ENCODE results near the gene CALCOCO1. TPM values are rescaled to one million over a fixed set of nuclear protein-coding genes. Genes with fewer than 3 reads are reported as not detected.

The CALCOCO1 gene
- total RNA-seq, 5 donors from 2014 or later (not counting 1 experiment from before 2014, with no cell fraction given) = 118 to 162 (median 153) TPM

DNA sequence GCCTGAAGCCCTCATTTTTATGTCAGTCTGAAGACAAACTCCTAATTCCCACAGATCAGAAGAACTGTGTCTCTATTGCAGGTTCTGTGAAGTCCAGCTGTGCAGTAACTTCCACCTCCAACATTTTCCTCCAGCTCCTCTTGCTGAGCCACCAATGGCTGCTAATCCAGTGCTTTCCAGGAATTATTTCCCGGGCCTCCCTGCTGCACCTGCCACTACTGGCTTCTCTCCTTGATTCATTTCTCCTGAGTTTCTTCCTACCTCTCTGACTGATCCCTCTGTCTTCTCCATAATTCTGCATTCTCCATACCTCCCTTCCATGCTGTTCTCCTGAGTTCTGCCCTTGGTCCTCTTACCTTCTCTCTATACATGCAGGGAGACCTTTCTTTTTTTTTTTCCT lies 21.2 kb downstream of the CALCOCO1 start:
- DNase-seq = no peak
- H3K27me3 ChIP-seq (replicated peaks in 1 of 2; ENCODE audit: control insufficient read depth in 2 of 2, extremely low read depth in 1 of 2, insufficient read depth in 2 of 2, low read length in 1 of 2) = peaks cover 19 to 44% of the 10 kb centered on the region in 2 experiments
- H3K36me3 Mint-ChIP-seq = no peaks in the 10 kb centered on the region
- whole genome bisulfite sequencing (ENCODE audit: insufficient coverage) = 67% methylated on average over 1 of the region's 1 CpG
- no peaks in the 10 kb centered on the region for H3K4me1 ChIP-seq (ENCODE audit: control insufficient read depth in 1 of 2, extremely low read depth in 1 of 2, insufficient read depth in 2 of 2, low read length in 2 of 2)
- no peak overlapping the region for H3K27ac Mint-ChIP-seq
- ATAC-seq (replicated peaks in 1 of 4) = no peak
- no peak overlapping the region for H3K4me3 Mint-ChIP-seq
- H3K36me3 ChIP-seq (ENCODE audit: control insufficient read depth in 2 of 2, extremely low read depth in 1 of 2, insufficient read depth in 1 of 2, low read length in 1 of 2) = no peaks in the 10 kb centered on the region
- H3K4me1 Mint-ChIP-seq = peaks cover 0 to 6% (median 0%) of the 10 kb centered on the region in 3 donors
- H3K9me3 ChIP-seq = no peaks in the 10 kb centered on the region
- H3K27me3 Mint-ChIP-seq = peaks cover 43 to 60% of the 10 kb centered on the region in 2 donors
- H3K27ac ChIP-seq (ENCODE audit: low read length) = no peak overlapping the region
- no peak overlapping the region for H3K4me3 ChIP-seq (ENCODE audit: control insufficient read depth in 1 of 2, extremely low read depth in 1 of 2, low read length in 1 of 2)
- no peaks in the 10 kb centered on the region for H3K9me3 Mint-ChIP-seq
- ChIA-PET CTCF (interaction anchor here in 1 of 2 donors (1.5 to 1.7 kb wide), 2 partner anchors 37 to 40 kb away, joined by 6 to 7 read pairs; no protein-coding TSS in a partner anchor), POLR2A (interaction anchor here in 1 of 2 donors (0.7 kb wide), 1 partner anchor 10 kb away, joined by 3 read pairs; no protein-coding TSS in a partner anchor)

GRCh38 chr12:53703756-53704155 lies 23.5 kb downstream of the CALCOCO1 start:
- WGBS (ENCODE audit: insufficient coverage) = no CpG with 5 or more reads among the region's 4 CpGs
- Histone ChIP-seq H3K4me3 (ENCODE audit: control insufficient read depth in 1 of 2, extremely low read depth in 1 of 2, low read length in 1 of 2) (no peak overlapping the region), H3K36me3 (ENCODE audit: control insufficient read depth in 2 of 2, extremely low read depth in 1 of 2, insufficient read depth in 1 of 2, low read length in 1 of 2) (no peaks in the 10 kb centered on the region), H3K4me1 (ENCODE audit: control insufficient read depth in 1 of 2, extremely low read depth in 1 of 2, insufficient read depth in 2 of 2, low read length in 2 of 2) (no peaks in the 10 kb centered on the region), H3K9me3 (no peaks in the 10 kb centered on the region), H3K27ac (ENCODE audit: low read length) (no peak overlapping the region), H3K27me3 (replicated peaks in 1 of 2; ENCODE audit: control insufficient read depth in 2 of 2, extremely low read depth in 1 of 2, insufficient read depth in 2 of 2, low read length in 1 of 2) (peaks cover 23 to 52% of the 10 kb centered on the region in 2 experiments)
- H3K36me3 Mint-ChIP-seq = no peaks in the 10 kb centered on the region
- H3K4me3 Mint-ChIP-seq = no peak overlapping the region
- H3K9me3 Mint-ChIP-seq = no peaks in the 10 kb centered on the region
- no peak for DNase-seq
- H3K4me1 Mint-ChIP-seq = peaks cover 0 to 6% (median 0%) of the 10 kb centered on the region in 3 donors
- POLR2A ChIA-PET = interaction anchor here in 1 of 2 donors (0.6 kb wide), 1 partner anchor 40 kb away, joined by 3 read pairs; no protein-coding TSS in a partner anchor
- ATAC-seq (replicated peaks in 1 of 4) = no peak
- H3K27me3 Mint-ChIP-seq = peaks cover 66 to 78% of the 10 kb centered on the region in 2 donors
- H3K27ac Mint-ChIP-seq = no peak overlapping the region
- CTCF ChIA-PET = interaction anchor here (0.6 to 4.2 kb wide), 6 partner anchors 40 to 161 kb away, joined by 3 to 71 read pairs (median 6); no protein-coding TSS in a partner anchor

- no peak overlapping the region for H3K27ac Mint-ChIP-seq
- peaks cover 34 to 61% of the 10 kb centered on the region in 2 experiments for H3K27me3 ChIP-seq (replicated peaks in 1 of 2; ENCODE audit: control insufficient read depth in 2 of 2, extremely low read depth in 1 of 2, insufficient read depth in 2 of 2, low read length in 1 of 2)
- no peaks in the 10 kb centered on the region for H3K36me3 ChIP-seq (ENCODE audit: control insufficient read depth in 2 of 2, extremely low read depth in 1 of 2, insufficient read depth in 1 of 2, low read length in 1 of 2)
- H3K4me3 Mint-ChIP-seq = no peak overlapping the region
- H3K4me1 ChIP-seq (ENCODE audit: control insufficient read depth in 1 of 2, extremely low read depth in 1 of 2, insufficient read depth in 2 of 2, low read length in 2 of 2) = peaks cover 0 to 7% of the 10 kb centered on the region in 2 experiments
- DNase-seq = peak; percentile 22 to 83 (median 65)
- H3K27ac ChIP-seq (ENCODE audit: low read length) = no peak overlapping the region
- CTCF ChIA-PET = interaction anchor here (0.6 to 4.2 kb wide), 7 partner anchors 26 to 55 kb away, joined by 3 to 71 read pairs (median 6); partner anchors contain the start of gene ATP5MC2 (in 1 of the 2)
- peak; percentile 83 to 95 (median 91) for ATAC-seq (replicated peaks in 1 of 4)
- H3K4me1 Mint-ChIP-seq = peaks cover 4 to 13% (median 4%) of the 10 kb centered on the region in 3 donors
- no peak overlapping the region for H3K4me3 ChIP-seq (ENCODE audit: control insufficient read depth in 1 of 2, extremely low read depth in 1 of 2, low read length in 1 of 2)
- no peaks in the 10 kb centered on the region for H3K36me3 Mint-ChIP-seq
- H3K27me3 Mint-ChIP-seq = peaks cover 79 to 87% of the 10 kb centered on the region in 2 donors
- POLR2A ChIA-PET = interaction anchor here in 1 of 2 donors (1.2 kb wide), 1 partner anchor 44 kb away, joined by 5 read pairs; no protein-coding TSS in a partner anchor
- no peaks in the 10 kb centered on the region for H3K9me3 ChIP-seq
- no peaks in the 10 kb centered on the region for H3K9me3 Mint-ChIP-seq
- WGBS (ENCODE audit: insufficient coverage) = 3% methylated on average over 8 of the region's 8 CpGs
Observed at GRCh38 chr12:53701518-53702264, 25.6 kb downstream of the CALCOCO1 start.

GRCh38 chr12:53700567-53700966 lies 26.7 kb downstream of the CALCOCO1 start:
- Histone ChIP-seq H3K4me1 (ENCODE audit: control insufficient read depth in 1 of 2, extremely low read depth in 1 of 2, insufficient read depth in 2 of 2, low read length in 2 of 2) (peaks cover 3 to 18% of the 10 kb centered on the region in 2 experiments), H3K9me3 (no peaks in the 10 kb centered on the region), H3K4me3 (ENCODE audit: control insufficient read depth in 1 of 2, extremely low read depth in 1 of 2, low read length in 1 of 2) (no peak overlapping the region), H3K27ac (ENCODE audit: low read length) (no peak overlapping the region), H3K27me3 (replicated peaks in 1 of 2; ENCODE audit: control insufficient read depth in 2 of 2, extremely low read depth in 1 of 2, insufficient read depth in 2 of 2, low read length in 1 of 2) (peaks cover 34 to 61% of the 10 kb centered on the region in 2 experiments), H3K36me3 (ENCODE audit: control insufficient read depth in 2 of 2, extremely low read depth in 1 of 2, insufficient read depth in 1 of 2, low read length in 1 of 2) (no peaks in the 10 kb centered on the region)
- ChIA-PET CTCF (interaction anchor here (0.7 to 3.4 kb wide), 8 partner anchors 15 to 65 kb away, joined by 3 to 29 read pairs (median 6); no protein-coding TSS in a partner anchor), POLR2A (no interaction called here)
- H3K27ac Mint-ChIP-seq = no peak overlapping the region
- H3K4me1 Mint-ChIP-seq = peaks cover 15 to 24% (median 15%) of the 10 kb centered on the region in 3 donors
- H3K4me3 Mint-ChIP-seq = no peak overlapping the region
- H3K9me3 Mint-ChIP-seq = no peaks in the 10 kb centered on the region
- WGBS (ENCODE audit: insufficient coverage) = no CpG with 5 or more reads among the region's 6 CpGs
- peaks cover 81 to 87% of the 10 kb centered on the region in 2 donors for H3K27me3 Mint-ChIP-seq
- no peaks in the 10 kb centered on the region for H3K36me3 Mint-ChIP-seq
- no peak for DNase-seq
- no peak for ATAC-seq (replicated peaks in 1 of 4)

DNA sequence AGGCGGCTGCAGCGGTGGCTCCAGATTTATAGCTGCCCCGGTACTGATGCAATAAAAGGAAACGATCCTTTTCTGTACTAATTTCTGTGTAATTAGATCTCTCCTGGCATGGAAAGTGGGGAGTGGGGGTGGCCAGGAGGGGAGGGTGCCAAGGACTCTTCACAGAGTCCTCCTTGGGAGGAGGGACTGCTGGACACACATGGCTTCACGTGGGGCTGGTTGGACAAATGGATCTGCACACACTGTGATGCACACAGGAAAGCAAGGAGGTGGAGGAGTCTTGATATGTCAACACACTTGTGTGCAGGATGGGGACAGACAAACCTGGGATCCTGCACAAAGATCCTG lies 27.6 kb downstream of the CALCOCO1 start:
- no peak overlapping the region for H3K27ac ChIP-seq (ENCODE audit: low read length)
- no peak overlapping the region for H3K4me3 ChIP-seq (ENCODE audit: control insufficient read depth in 1 of 2, extremely low read depth in 1 of 2, low read length in 1 of 2)
- CTCF ChIA-PET = interaction anchor here (0.6 to 3.4 kb wide), 11 partner anchors 14 to 119 kb away, joined by 3 to 29 read pairs (median 3); partner anchors contain the start of gene ATP5MC2 (in 1 of the 2)
- peaks cover 34 to 62% of the 10 kb centered on the region in 2 experiments for H3K27me3 ChIP-seq (replicated peaks in 1 of 2; ENCODE audit: control insufficient read depth in 2 of 2, extremely low read depth in 1 of 2, insufficient read depth in 2 of 2, low read length in 1 of 2)
- Mint-ChIP-seq H3K9me3 (no peaks in the 10 kb centered on the region), H3K36me3 (no peaks in the 10 kb centered on the region), H3K27me3 (peaks cover 87 to 89% of the 10 kb centered on the region in 2 donors), H3K27ac (no peak overlapping the region), H3K4me1 (peaks cover 22 to 33% (median 22%) of the 10 kb centered on the region in 3 donors), H3K4me3 (no peak overlapping the region)
- H3K36me3 ChIP-seq (ENCODE audit: control insufficient read depth in 2 of 2, extremely low read depth in 1 of 2, insufficient read depth in 1 of 2, low read length in 1 of 2) = no peaks in the 10 kb centered on the region
- H3K9me3 ChIP-seq = no peaks in the 10 kb centered on the region
- POLR2A ChIA-PET = no interaction called here
- DNase-seq (no peak), ATAC-seq (replicated peaks in 1 of 4) (no peak)
- no CpG with 5 or more reads among the region's 5 CpGs for WGBS (ENCODE audit: insufficient coverage)
- peaks cover 6 to 27% of the 10 kb centered on the region in 2 experiments for H3K4me1 ChIP-seq (ENCODE audit: control insufficient read depth in 1 of 2, extremely low read depth in 1 of 2, insufficient read depth in 2 of 2, low read length in 2 of 2)

DNA sequence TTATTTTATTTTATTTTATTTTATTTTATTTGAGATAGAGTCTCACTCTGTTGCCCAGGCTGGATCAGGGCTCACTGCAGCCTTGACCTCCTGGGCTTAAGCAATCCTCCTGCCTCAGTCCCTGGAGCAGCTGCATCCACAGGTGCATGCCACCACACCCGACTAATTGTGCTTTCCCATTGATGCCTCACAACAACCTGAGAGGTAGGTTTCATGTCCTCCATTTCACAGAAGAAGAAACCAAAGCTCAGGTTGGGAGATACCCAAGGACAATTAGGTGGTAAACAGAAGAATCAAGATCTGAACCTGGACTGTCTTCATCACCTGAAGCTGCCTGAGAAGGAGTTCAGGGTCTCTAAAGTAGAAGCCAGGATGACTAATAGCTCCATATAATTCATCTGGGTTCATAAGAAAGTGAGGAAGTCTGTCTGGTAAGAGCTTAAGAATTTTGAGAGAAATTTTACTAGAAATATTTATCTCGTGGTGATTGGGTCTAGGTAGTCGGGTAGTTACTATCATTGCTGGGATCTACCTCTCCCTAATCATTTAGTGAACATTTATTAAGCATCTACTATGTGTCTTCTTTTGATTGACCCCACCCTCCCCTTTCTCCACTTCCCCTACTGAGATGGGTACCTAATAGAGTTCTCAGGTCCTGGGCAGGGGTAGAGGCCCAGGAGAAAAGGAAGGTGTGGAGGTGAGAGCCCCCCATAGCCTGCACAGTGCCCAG lies 28.1 kb downstream of the CALCOCO1 start:
- Mint-ChIP-seq H3K4me1 (peaks cover 27 to 39% (median 28%) of the 10 kb centered on the region in 3 donors), H3K27me3 (peaks cover 87 to 91% of the 10 kb centered on the region in 2 donors), H3K27ac (no peak overlapping the region), H3K4me3 (no peak overlapping the region), H3K9me3 (no peaks in the 10 kb centered on the region), H3K36me3 (no peaks in the 10 kb centered on the region)
- Histone ChIP-seq H3K27ac (ENCODE audit: low read length) (no peak overlapping the region), H3K4me3 (ENCODE audit: control insufficient read depth in 1 of 2, extremely low read depth in 1 of 2, low read length in 1 of 2) (no peak overlapping the region), H3K4me1 (ENCODE audit: control insufficient read depth in 1 of 2, extremely low read depth in 1 of 2, insufficient read depth in 2 of 2, low read length in 2 of 2) (peaks cover 6 to 29% of the 10 kb centered on the region in 2 experiments), H3K9me3 (no peaks in the 10 kb centered on the region), H3K27me3 (replicated peaks in 1 of 2; ENCODE audit: control insufficient read depth in 2 of 2, extremely low read depth in 1 of 2, insufficient read depth in 2 of 2, low read length in 1 of 2) (peaks cover 36 to 65% of the 10 kb centered on the region in 2 experiments), H3K36me3 (ENCODE audit: control insufficient read depth in 2 of 2, extremely low read depth in 1 of 2, insufficient read depth in 1 of 2, low read length in 1 of 2) (no peaks in the 10 kb centered on the region)
- DNase-seq (no peak), ATAC-seq (replicated peaks in 1 of 4) (no peak)
- WGBS (ENCODE audit: insufficient coverage) = no CpG with 5 or more reads among the region's 3 CpGs
- ChIA-PET POLR2A (no interaction called here), CTCF (interaction anchor here (0.6 to 3.4 kb wide), 10 partner anchors 9 to 118 kb away, joined by 3 to 29 read pairs (median 4); partner anchors contain the start of gene ATP5MC2 (in 1 of the 2))
